M059J (cell line): ENCODE measurements around the gene CCDC201. TPM values are rescaled to one million over a fixed set of nuclear protein-coding genes. Genes with fewer than 3 reads are reported as not detected.

ENCODE experiments used
- DNase-seq: peaks from one replicate; pipeline ENCODE4 v3.0.0-alpha.2; 2012; ENCODE audit warnings: low read depth
- total RNA-seq: library from RNA; depleted of rRNA; stranded (reverse); fragments of >200 nt; shearing (Covaris generic); gene quantifications from 2 replicates; pipeline ENCODE4 v1.2.3, GENCODE V29; 2014; rRNA removed

The CCDC201 gene, protein sequence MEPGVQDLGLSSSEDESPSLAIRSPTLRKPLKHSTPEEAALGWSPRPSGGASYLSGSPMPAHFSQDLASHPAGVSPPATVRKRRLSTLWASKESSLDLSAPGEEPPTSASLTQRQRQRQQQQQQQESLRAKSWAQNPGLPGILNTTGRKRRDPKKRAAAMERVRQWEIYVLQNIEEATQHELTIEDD
- total RNA-seq = not detected in 2 replicates

- DNase-seq = no peak
Observed at GRCh38 chr7:45873035-45873354, at the start of gene CCDC201. Gene CCDC201, minus strand, starts transcription at chr7:45873082. Its CDS starts 75 bp downstream, at chr7:45873007.

DNA sequence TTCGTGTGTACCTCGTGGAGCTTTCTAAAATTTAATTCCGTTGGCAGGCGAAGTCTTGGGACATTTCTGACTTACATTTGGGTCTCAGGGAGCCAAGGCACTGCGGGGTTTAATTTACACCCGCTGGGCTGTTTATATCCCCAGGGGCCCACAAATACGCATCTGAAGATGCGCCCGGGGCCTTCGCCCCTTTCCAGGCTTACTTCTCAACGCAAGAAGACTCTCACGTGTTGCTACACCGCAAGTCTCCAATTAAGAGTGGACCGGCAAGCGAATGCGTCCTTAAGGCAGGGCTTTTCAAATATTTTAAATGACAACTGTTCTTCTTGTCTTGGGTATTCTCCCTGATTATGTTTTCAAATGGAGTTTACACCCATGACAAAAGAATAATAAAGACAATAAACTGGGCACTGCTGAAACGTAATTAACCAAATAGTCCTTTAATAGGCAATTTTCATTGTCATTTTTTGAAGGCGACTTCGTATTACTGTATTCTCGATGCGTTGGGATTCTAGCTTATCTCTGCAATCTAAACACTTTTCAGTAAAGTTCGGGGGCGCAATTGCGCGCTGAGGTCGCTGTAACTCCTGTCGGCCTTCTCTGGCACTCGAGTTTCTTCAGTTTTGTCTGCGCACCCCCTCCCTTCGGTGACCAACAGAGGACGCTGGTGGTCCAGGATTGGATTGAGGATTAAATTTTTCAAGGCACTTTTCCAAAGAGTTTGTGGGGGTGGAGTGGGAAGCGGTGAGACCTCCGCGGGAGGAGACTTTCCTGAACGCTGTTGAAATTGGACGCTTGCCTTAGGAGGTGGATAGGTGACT lies 49.0 kb upstream of the CCDC201 start:
- peak; percentile 68 for DNase-seq

GRCh38 chr7:45921381-45921698 lies 48.5 kb upstream of the CCDC201 start:
- DNase-seq = no peak

- DNase-seq = no peak
Observed at GRCh38 chr7:45920502-45921380, 47.9 kb upstream of the CCDC201 start, which contains the start of gene IGFBP3. Gene IGFBP3, minus strand, starts transcription at chr7:45921272. Its CDS starts 132 bp downstream, at chr7:45921140.

DNA sequence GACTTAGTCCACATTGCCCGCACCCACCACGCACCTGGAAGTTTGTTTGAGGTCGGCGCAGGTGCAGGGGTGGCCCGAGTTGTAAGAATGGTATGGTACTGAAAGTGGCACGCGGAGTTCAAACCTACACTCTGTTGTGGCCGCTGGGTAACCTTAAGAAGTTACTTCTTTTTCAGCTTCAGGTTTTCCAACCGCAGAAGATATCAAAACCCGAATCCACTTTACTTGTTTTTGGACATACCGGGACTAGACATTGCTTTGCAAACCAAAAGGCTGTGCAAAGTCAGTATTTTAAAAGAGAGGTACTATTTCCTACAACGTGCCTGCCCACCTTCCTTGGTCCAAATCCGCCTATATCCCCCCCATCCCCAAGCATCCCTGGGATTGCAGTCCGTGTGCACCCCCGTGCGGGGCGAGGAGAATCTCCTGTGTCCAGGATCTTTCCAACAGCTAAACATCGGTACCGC lies 47.1 kb upstream of the CCDC201 start:
- DNase-seq = no peak

GRCh38 chr7:45919231-45919784 lies 46.4 kb upstream of the CCDC201 start:
- DNase-seq = no peak

GRCh38 chr7:45918556-45918955 lies 45.7 kb upstream of the CCDC201 start:
- no peak for DNase-seq

DNA sequence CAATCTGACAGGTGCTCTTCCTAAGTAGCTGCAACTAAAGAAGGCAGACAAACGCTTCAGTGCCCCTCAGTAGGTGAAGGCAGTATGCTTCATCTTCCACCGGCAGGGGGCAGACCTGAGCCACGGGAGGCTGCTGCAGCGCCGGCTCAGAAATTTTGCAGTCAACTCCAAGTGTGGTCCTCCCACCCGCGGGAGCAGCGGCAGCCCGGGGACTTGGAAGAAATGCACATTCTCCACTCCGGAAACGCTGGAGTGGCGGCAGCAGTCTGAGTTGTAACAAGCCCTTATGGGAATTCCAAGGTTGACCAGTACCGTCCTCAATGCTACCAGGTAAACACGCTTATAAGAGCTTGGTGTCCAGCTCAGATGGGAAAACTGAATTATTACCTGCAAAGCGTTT lies 44.8 kb upstream of the CCDC201 start:
- DNase-seq = peak; percentile 65

DNA sequence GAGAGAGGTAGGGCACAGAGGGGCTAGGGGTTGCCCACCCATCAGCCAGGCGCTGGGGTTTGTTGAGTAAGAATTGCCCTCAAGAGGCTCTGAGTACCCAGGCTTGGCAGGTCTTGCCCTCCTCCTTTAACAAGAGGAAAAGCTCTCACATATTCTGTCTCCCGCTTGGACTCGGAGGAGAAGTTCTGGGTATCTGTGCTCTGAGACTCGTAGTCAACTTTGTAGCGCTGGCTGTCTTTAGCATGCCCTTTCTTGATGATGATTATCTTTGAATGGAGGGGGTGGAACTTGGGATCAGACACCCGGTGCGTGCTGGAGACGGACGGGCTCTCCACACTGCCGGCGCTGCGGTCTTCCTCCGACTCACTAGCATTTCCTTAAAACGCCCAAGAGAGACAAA lies 44.2 kb upstream of the CCDC201 start:
- DNase-seq = no peak

DNA sequence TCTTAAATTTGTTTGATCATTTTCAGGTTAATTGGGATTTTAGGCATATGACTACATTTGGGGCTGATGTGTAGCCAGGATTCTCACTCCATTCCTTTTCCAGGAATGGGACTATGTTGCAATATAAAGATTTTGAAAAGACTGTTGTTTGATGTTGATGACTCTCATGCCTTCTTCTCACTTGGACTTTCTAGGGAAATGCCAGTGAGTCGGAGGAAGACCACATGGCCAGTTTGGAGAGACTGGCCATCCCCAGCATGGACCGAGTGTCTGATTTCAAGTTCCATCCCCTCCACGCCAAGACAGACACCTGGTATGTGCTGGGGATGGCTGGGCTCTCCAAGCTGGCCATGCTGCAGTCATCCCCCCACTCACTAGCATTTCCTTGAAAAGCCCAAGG lies 42.7 kb upstream of the CCDC201 start:
- no peak for DNase-seq

- DNase-seq = no peak
Observed at GRCh38 chr7:45914911-45915310, 42.0 kb upstream of the CCDC201 start.

GRCh38 chr7:45912972-45913371 lies 40.1 kb upstream of the CCDC201 start:
- DNase-seq = no peak

DNA sequence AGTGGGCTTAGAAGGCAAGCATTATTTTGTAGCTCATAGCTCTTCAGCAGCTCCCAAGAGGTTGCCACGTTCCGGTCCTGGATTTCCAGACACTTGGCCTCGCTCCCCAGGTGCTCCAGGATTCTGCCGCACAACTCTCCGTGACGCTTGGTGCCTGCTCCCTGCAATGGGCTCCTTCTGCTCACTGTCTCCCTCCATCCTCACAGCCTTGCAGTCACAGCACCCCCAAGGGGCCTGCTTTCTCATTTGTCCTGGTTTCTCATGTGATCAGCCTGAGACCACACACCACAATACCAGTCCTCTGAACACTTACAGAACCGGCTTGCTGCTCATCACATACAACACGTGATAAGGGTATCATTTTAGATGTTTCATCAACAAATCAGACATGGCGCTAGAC lies 38.4 kb upstream of the CCDC201 start:
- DNase-seq = no peak

DNA sequence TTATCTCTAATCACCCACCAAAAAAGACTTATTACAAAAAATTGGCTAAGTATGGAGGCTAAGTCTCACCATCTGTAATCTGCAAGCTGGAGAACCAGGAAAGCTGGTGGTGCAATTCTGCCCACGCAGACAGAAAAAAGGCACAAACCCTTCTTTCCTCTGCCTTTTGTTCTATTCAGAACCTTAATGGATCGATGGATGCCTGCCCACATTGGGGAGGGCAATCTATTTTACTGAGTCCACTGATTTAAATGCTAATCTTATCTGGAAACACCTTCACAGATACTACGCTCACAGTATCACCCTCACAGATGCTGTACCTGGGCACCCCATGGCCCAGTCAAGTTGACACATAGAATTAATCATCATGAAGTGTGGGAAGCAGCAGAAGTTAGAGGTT lies 38.0 kb upstream of the CCDC201 start:
- DNase-seq = no peak

GRCh38 chr7:45909561-45909960 lies 36.7 kb upstream of the CCDC201 start:
- no peak for DNase-seq

DNA sequence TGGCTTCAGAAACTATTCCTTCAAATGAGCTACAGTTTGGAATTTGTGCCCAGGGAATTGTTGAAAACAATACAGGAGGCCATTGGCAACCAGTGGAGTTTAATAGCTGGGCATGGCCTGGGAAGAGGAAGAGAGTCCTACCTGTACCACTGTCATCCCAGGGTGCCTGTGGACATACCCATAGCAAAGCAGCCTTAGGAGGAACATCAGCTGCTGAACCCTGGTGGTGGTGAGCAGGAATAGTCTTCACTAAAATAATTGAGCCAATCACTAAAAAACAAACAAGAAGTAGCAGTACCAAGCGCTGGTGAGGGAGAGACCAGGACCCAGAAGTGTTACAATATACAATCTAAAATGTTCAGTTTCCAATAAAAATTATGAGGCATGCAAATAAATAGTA lies 29.9 kb upstream of the CCDC201 start:
- no peak for DNase-seq

DNA sequence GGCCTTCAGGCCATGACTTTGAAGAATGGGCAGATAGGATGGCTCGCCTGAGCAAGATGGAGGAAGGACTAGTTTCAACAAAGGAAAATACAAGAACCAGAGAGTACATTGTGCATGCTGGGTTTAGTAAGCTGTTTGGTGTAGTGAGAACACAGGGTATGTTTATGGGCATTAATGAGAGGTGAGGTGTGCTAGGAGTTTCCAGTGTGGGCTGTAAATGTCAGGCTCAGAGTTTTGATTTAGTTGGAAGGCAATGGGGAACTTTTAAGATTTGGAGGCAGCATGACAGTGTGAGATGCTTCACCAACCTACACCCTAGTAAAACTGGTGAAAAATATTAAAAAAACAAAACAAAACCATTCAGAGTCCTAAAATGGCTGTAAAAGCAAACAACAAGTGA lies 28.7 kb upstream of the CCDC201 start:
- no peak for DNase-seq

- DNase-seq = no peak
Observed at GRCh38 chr7:45898222-45898621, 25.3 kb upstream of the CCDC201 start.

- peak; percentile 89 for DNase-seq
Observed at GRCh38 chr7:45897042-45897690, 24.3 kb upstream of the CCDC201 start.

DNA sequence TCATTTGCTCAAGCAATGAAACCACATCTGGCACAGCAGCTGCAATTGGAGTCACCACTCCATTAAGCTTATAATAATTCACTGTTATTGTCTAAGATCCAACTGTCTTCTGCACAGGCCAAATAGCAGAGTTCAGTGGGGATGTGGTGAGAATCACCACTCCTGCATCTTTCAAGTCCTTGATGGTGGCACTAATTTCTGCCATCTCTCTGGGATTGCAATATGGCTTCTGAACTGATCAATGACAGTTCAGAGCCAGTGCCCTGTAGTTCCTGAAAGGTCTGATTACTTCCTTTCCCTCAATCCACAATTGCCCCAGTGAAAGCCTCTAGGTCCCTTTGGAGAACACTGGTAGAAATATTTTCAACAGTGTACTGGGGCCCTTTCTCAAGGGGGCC lies 21.8 kb upstream of the CCDC201 start:
- no peak for DNase-seq

GRCh38 chr7:45893996-45894664 lies 21.2 kb upstream of the CCDC201 start:
- no peak for DNase-seq
